22Rv1 (cell line): ENCODE data around the gene CDCA8.
A peak's percentile ranks its signal among the peaks of the same experiment; 100 is the strongest.
"Not testable (repeated sequence)": the region's sequence is repeated elsewhere in the genome, so short reads cannot be mapped to it uniquely, and the experiment has no call there.

Source experiments
- H3K27ac ChIP-seq: fragments of 450-650 bp; 2 replicates; pipeline ENCODE4 v1.5.1; 2017
- CTCF ChIP-seq: fragments of 450-650 bp; IDR thresholded peaks from 2 replicates; pipeline ENCODE4 v1.5.1; 2017; ENCODE audit warnings: mild to moderate bottlenecking
- ZFX ChIP-seq: fragments of 450-650 bp; IDR thresholded peaks from 2 replicates; pipeline ENCODE4 v1.6.1; 2017; ENCODE audit warnings: antibody characterized with exemption, borderline replicate concordance

The CDCA8 gene

GRCh38 chr1:37682334-37682987 is 9.9 kb upstream of the CDCA8 start:
- TF ChIP-seq CTCF (peak; percentile 91), ZFX (no peak)

GRCh38 chr1:37684182-37684581 is 8.1 kb upstream of the CDCA8 start:
- H3K27ac ChIP-seq, result not testable (repeated sequence)

More at GRCh38 chr1:37682334-37682987, 9.9 kb upstream of the CDCA8 start:
- no peak overlapping the region for H3K27ac ChIP-seq

DNA sequence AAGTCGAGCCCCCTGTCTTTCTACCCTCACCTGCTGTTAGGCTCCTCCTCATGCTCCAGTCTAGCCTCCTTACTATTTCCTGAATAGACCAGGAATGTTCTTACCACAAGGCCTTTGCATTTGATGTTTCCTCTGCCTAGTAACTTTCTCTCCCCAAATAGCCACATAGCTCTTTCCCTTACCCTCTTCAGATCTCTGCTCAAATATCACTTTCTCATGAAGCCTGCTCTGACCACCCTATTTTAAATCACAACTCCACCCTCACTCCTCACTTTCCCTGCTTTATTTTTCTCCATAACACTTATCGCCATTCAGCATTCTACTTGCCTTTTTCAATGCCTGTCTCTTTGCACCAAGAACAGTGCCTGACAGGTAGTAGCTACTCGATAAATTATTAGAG is 6.6 kb upstream of the CDCA8 start:
- H3K27ac ChIP-seq, result no peak overlapping the region
- no peak for TF ChIP-seq CTCF
- TF ChIP-seq ZFX, result no peak

- H3K27ac ChIP-seq, result not testable (repeated sequence)
Observed at GRCh38 chr1:37687764-37688163, 4.6 kb upstream of the CDCA8 start.

DNA sequence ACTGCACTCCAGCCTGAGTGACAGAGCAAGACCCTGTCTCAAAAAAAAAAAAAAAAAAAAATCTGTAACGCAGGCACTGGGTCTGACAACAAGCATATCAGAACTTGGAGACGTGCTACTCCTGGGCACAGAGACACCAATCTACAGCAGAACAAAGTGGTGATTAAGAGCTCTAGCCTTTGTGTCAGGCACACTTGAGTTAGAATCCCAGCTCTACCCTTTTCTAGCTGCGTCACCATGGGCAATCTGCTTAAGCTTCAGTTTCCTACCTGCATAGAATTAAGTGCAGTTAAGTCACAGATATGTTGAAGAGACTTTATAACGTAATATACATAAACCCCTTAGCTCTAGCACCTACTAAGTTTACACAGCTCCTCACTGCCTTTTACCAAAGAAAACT is 3.4 kb upstream of the CDCA8 start:
- no peak for TF ChIP-seq CTCF
- no peak for TF ChIP-seq ZFX
- no peak overlapping the region for H3K27ac ChIP-seq

DNA sequence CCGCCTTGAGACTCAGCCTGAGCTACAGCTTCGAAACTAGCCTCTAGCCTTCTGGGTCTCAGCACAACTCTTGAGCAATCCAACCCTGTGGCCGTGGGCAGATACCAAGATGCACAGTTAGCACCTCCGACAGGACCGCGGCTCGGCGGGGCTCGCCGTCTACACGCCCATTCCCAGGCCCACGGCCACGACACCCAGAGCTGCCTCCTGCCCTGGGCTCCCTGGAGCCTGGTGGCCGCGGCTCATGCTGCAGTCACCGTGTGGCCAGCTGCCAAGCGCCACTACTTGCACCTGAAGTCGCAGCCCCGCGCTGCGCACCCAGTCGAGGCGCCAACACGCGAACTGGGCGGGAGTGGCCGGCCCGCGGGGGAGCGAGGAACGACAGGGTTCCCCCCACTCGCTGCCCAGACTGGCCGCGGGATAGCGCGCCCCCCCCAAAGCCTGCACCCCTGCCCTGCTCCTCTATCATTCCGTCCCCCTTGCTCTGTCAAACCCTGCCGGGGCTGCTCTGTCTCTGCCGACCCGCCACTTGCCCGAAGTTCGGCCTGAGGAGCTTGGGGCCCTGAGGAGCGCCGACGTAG is 729 bp upstream of the CDCA8 start:
- H3K27ac ChIP-seq, result peak overlapping the region; percentile 83
- no peak for TF ChIP-seq CTCF
- TF ChIP-seq ZFX, result no peak

DNA sequence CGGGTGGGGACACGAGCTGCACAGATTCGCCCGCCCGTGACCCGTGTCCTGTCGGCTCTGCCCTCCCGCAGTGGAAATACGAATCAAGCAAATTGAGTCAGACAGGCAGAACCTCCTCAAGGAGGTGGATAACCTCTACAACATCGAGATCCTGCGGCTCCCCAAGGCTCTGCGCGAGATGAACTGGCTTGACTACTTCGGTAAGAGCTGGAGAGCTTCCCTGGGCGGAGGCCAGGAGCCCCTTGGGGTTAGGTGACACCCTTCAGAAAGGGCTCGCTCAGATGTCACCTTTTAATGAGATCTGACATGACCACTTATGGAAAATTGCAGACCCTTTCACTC is 489 bp downstream of the CDCA8 start:
- peak overlapping the region; percentile 83 for H3K27ac ChIP-seq
- TF ChIP-seq CTCF, result no peak
- no peak for TF ChIP-seq ZFX

- TF ChIP-seq CTCF (no peak), ZFX (no peak)
- no peak overlapping the region for H3K27ac ChIP-seq
Observed at GRCh38 chr1:37697090-37697489, 4.8 kb downstream of the CDCA8 start.
